IMR-90 (cell line): ENCODE data around the gene BATF2. TPM values are rescaled to one million over a fixed set of nuclear protein-coding genes. Genes with fewer than 3 reads are reported as not detected.

Experiments
- ATAC-seq: fragments of 200-7000 bp; cut with Tn5 transposase; 2 replicates; pipeline ENCODE4 v1.9.1; 2020; ENCODE audit warnings: low read depth, mild to moderate bottlenecking, moderate library complexity
- BruUV-seq: library from RNA; stranded (reverse); fragments of 400-500 nt; replicated peaks from 2 replicates; lab custom pipeline; 2021; lab: Mats Ljungman, UMichigan
- CTCF ChIA-PET: fragments of 300-600 bp; formaldehyde crosslinking; extraction: SDS; loops from one replicate; lab custom pipeline; 2021; ENCODE audit warnings: antibody characterized with exemption; lab: Yijun Ruan, JAX
- POLR2A ChIA-PET: fragments of 300-600 bp; sonication (Branson Sonifier 250); formaldehyde crosslinking; loops from one replicate; lab custom pipeline; 2022; ENCODE audit warnings: antibody characterized with exemption; ENCODE audit not compliant: unreplicated experiment; lab: Charles Lee
- DNase-seq: peaks from one replicate; pipeline ENCODE4 v3.0.0; 2013
- H2AFZ ChIP-seq: replicated peaks from 2 replicates; pipeline ENCODE3; 2013; ENCODE audit warnings: low read length, mild to moderate bottlenecking; ENCODE audit not compliant: poor library complexity
- H2AK5ac ChIP-seq: 2 replicates; pipeline ENCODE4 v1.6.1; 2013; ENCODE audit warnings: low read depth, low read length, inconsistent platforms
- H2AK9ac ChIP-seq: replicated peaks from 2 replicates; pipeline ENCODE3; 2013; ENCODE audit warnings: mild to moderate bottlenecking, low read depth, low read length, moderate library complexity; ENCODE audit not compliant: poor library complexity
- H2BK120ac ChIP-seq: 2 replicates; pipeline ENCODE4 v1.6.1; 2013; ENCODE audit warnings: low read depth, low read length, inconsistent platforms
- H2BK15ac ChIP-seq: 3 replicates; pipeline ENCODE4 v1.6.1; 2013; ENCODE audit warnings: low read depth, low read length, inconsistent platforms
- H2BK20ac ChIP-seq: 2 replicates; pipeline ENCODE4 v1.6.1; 2013; ENCODE audit warnings: low read depth, mild to moderate bottlenecking, inconsistent platforms, low read length, moderate library complexity
- H2BK5ac ChIP-seq: 2 replicates; pipeline ENCODE4 v1.6.1; 2013; ENCODE audit warnings: mild to moderate bottlenecking, low read depth, low read length, inconsistent platforms; ENCODE audit not compliant: poor library complexity, severe bottlenecking
- H3K14ac ChIP-seq: replicated peaks from 2 replicates; pipeline ENCODE4 v1.6.1; 2013; ENCODE audit warnings: low read depth, low read length, inconsistent platforms
- H3K18ac ChIP-seq: 2 replicates; pipeline ENCODE4 v1.6.1; 2013; ENCODE audit warnings: low read depth, low read length, control low read depth
- H3K23ac ChIP-seq: 2 replicates; pipeline ENCODE4 v1.6.1; 2013; ENCODE audit warnings: low read depth, low read length, inconsistent platforms
- H3K27ac ChIP-seq: 2 replicates; pipeline ENCODE4 v1.5.1; 2013; ENCODE audit warnings: mild to moderate bottlenecking, control low read depth, low read length; ENCODE audit not compliant: insufficient read depth
- H3K27me3 ChIP-seq: 2 replicates; pipeline ENCODE4 v1.6.1; 2013; ENCODE audit warnings: low read length; ENCODE audit not compliant: control insufficient read depth, insufficient read depth
- H3K36me3 ChIP-seq: 2 replicates; pipeline ENCODE4 v1.6.1; 2013; ENCODE audit warnings: low read length, mixed read lengths; ENCODE audit not compliant: control insufficient read depth, insufficient read depth
- H3K4ac ChIP-seq: 2 replicates; pipeline ENCODE4 v1.6.1; 2013; ENCODE audit warnings: low read depth, low read length, inconsistent platforms
- H3K4me1 ChIP-seq: 2 replicates; pipeline ENCODE4 v1.6.1; 2013; ENCODE audit warnings: low read length, mixed read lengths; ENCODE audit not compliant: control insufficient read depth, insufficient read depth
- H3K4me2 ChIP-seq: 2 replicates; pipeline ENCODE4 v1.6.1; 2013; ENCODE audit warnings: low read depth, mild to moderate bottlenecking, control low read depth, low read length, moderate library complexity
- H3K4me3 ChIP-seq: 2 replicates; pipeline ENCODE4 v1.5.1; 2013; ENCODE audit warnings: low read depth, mild to moderate bottlenecking, control low read depth, low read length, moderate library complexity; ENCODE audit not compliant: insufficient read depth
- H3K56ac ChIP-seq: 2 replicates; pipeline ENCODE4 v1.6.1; 2013; ENCODE audit warnings: low read length, inconsistent platforms; ENCODE audit not compliant: insufficient read depth; ENCODE audit errors: extremely low read depth
- H3K79me1 ChIP-seq, 2 experiments: 2 replicates each; pipeline ENCODE4 v1.6.1; 2013; ENCODE audit warnings: low read length in 2 of 2, inconsistent platforms in 1 of 2, low read depth in 1 of 2
- H3K9ac ChIP-seq: 2 replicates; pipeline ENCODE4 v1.6.1; 2013; ENCODE audit warnings: low read depth, low read length, control low read depth
- H3K9me1 ChIP-seq: 2 replicates; pipeline ENCODE4 v1.6.1; 2013; ENCODE audit warnings: low read length, inconsistent platforms; ENCODE audit not compliant: insufficient read depth
- H3K9me3 ChIP-seq: 2 replicates; pipeline ENCODE4 v1.6.1; 2013; ENCODE audit warnings: low read length; ENCODE audit not compliant: control insufficient read depth, insufficient read depth
- H4K20me1 ChIP-seq: 2 replicates; pipeline ENCODE4 v1.6.1; 2013; ENCODE audit warnings: low read length, inconsistent platforms; ENCODE audit not compliant: insufficient read depth
- H4K5ac ChIP-seq: 2 replicates; pipeline ENCODE4 v1.6.1; 2013; ENCODE audit warnings: mild to moderate bottlenecking, low read depth, low read length, control low read depth
- H4K8ac ChIP-seq, 2 experiments: 2 replicates each; pipeline ENCODE4 v1.6.1; 2013; ENCODE audit warnings: low read depth in 2 of 2, low read length in 2 of 2, control low read depth in 1 of 2, inconsistent platforms in 1 of 2
- H4K91ac ChIP-seq: 2 replicates; pipeline ENCODE4 v1.6.1; 2013; ENCODE audit warnings: low read depth, low read length, inconsistent platforms; ENCODE audit not compliant: insufficient read depth
- NFE2L2 ChIP-seq: fragments of 150-350 bp; IDR thresholded peaks from 2 replicates; pipeline ENCODE4 v1.6.1; 2016; ENCODE audit warnings: low read depth, mild to moderate bottlenecking, low read length
- RFX5 ChIP-seq: IDR thresholded peaks from 2 replicates; pipeline ENCODE4 v1.8.0; 2012; ENCODE audit warnings: low read depth, mild to moderate bottlenecking, low read length, moderate library complexity
- whole genome bisulfite sequencing, 2 experiments: methylation state at CpG; one replicate each; pipeline versions ENCODE4 v1.1.5 to v1.1.7; 2013; ENCODE audit warnings: missing lambda C conversion rate in 2 of 2; ENCODE audit not compliant: insufficient read length in 1 of 2; ENCODE audit errors: extremely low coverage in 2 of 2; 5-methylcytosine and 5-hydroxymethylcytosine counted together
- dilution Hi-C: fragments of 300-500 bp; cut with HindIII; formaldehyde crosslinking; loops from one replicate; pipeline ENCODE4 v1.14.3; 2018; ENCODE audit warnings: low sequenced_read_pairs; ENCODE audit not compliant: unreplicated experiment
- in situ Hi-C: fragments of 300-500 bp; cut with MboI; formaldehyde crosslinking; loops from 3 replicates; pipeline ENCODE4 v1.14.3; 2019; ENCODE audit warnings: low sequenced_read_pairs, inconsistent platforms, mixed read lengths
- intact Hi-C: fragments of 100-400 bp; cut with micrococcal nuclease; formaldehyde crosslinking; loops from 2 replicates; pipeline ENCODE4 v1.10.0; 2022
- polyA plus RNA-seq, 3 experiments: library from polyadenylated mRNA; depleted of rRNA; stranded (reverse); fragments of >200 nt; gene quantifications; 2 replicates each; pipeline ENCODE4 v1.2.3, GENCODE V29; 2012; ENCODE audit warnings: low replicate concordance in 1 of 3
- total RNA-seq: library from RNA; depleted of rRNA; stranded (reverse); fragments of >200 nt; gene quantifications from 2 replicates; pipeline ENCODE4 v1.2.3, GENCODE V29; 2012

The BATF2 gene
- total and polyA plus RNA-seq, 2 of the 4 experiments (the other 2 are of a cell fraction): 0.36 to 1.2 TPM

- ChIA-PET CTCF (no interaction called here), POLR2A (no interaction called here)
- in situ Hi-C loops: loop anchor here (10.0 kb wide), 1 partner anchor 158 kb away; the partner anchor contains the start of gene CDC42BPG
Measured at GRCh38 chr11:65002706-65003105, 5.9 kb upstream of the BATF2 start.

More at GRCh38 chr11:65002706-65003105, 5.9 kb upstream of the BATF2 start:
- no TSS peak for BruUV-seq
- H4K8ac ChIP-seq: no peak overlapping the region
- no peak overlapping the region for H3K14ac ChIP-seq
- no peak for TF ChIP-seq NFE2L2
- no peak for TF ChIP-seq RFX5
- no peaks in the 10 kb centered on the region for H4K20me1 ChIP-seq
- no peak overlapping the region for H2BK5ac ChIP-seq
- H3K56ac ChIP-seq: no peak overlapping the region
- peaks cover 7% of the 10 kb centered on the region for H3K9me1 ChIP-seq
- no peaks in the 10 kb centered on the region for H3K9me3 ChIP-seq
- H3K79me1 ChIP-seq: no peaks in the 10 kb centered on the region; a peak in 1 of 4 replicates
- dilution Hi-C loops: no loop called here
- H3K4ac ChIP-seq: no peak overlapping the region
- no peak overlapping the region for H2BK20ac ChIP-seq
- no peak overlapping the region for H2AFZ ChIP-seq
- H3K27me3 ChIP-seq: no peaks in the 10 kb centered on the region
- peaks cover 4% of the 10 kb centered on the region; the same call in 1 of the 2 replicates for H3K4me1 ChIP-seq
- no peak overlapping the region for H3K4me2 ChIP-seq
- H2BK15ac ChIP-seq: no peak overlapping the region
- no peak overlapping the region for H3K27ac ChIP-seq
- intact Hi-C loops: no loop called here
- WGBS, 2 experiments: no CpG with 5 or more reads among the region's 5 CpGs
- no peak overlapping the region for H3K18ac ChIP-seq
- H3K36me3 ChIP-seq: no peaks in the 10 kb centered on the region
- no peak for ATAC-seq
- H3K4me3 ChIP-seq: no peak overlapping the region
- no peak overlapping the region for H4K91ac ChIP-seq
- no peak for DNase-seq
- H3K9ac ChIP-seq: no peak overlapping the region
- no peak overlapping the region for H2BK120ac ChIP-seq
- no peak overlapping the region for H2AK5ac ChIP-seq
- H3K23ac ChIP-seq: no peak overlapping the region
- no peak overlapping the region for H2AK9ac ChIP-seq
- H4K5ac ChIP-seq: no peak overlapping the region
